HEK293 (cell line): ENCODE data around the gene SPEG.
A peak's percentile ranks its signal among the peaks of the same experiment; 100 is the strongest.

Source experiments
- CTCF ChIA-PET: fragments of 350-600 bp; formaldehyde crosslinking; extraction: SDS; loops from one replicate; lab custom pipeline; 2021; ENCODE audit warnings: antibody characterized with exemption; lab: Yijun Ruan, JAX
- POLR2A ChIA-PET: fragments of 300-600 bp; formaldehyde crosslinking; extraction: SDS; loops from one replicate; lab custom pipeline; 2020; ENCODE audit warnings: antibody characterized with exemption, inconsistent platforms; lab: Yijun Ruan, JAX
- H3K27ac ChIP-seq: fragments of 200-500 bp; sonication (Bioruptor generic); 2 replicates; pipeline ENCODE4 v1.5.1; 2014; ENCODE audit warnings: low read depth, low read length, control low read depth, inconsistent platforms; ENCODE audit errors: extremely low read depth
- H3K36me3 ChIP-seq, 2 experiments: fragments of 200-500 bp in 1 of 2; sonication (Bioruptor generic) in 1 of 2; 1 replicate in 1 of 2; 2 replicates in 1 of 2; pipeline ENCODE4 v1.5.1; 2014 to 2017; ENCODE audit warnings: inconsistent platforms in 2 of 2, low read length in 2 of 2; ENCODE audit not compliant: control insufficient read depth in 2 of 2, insufficient read depth in 1 of 2
- H3K4me1 ChIP-seq: fragments of 200-500 bp; sonication (Bioruptor generic); 2 replicates; pipeline ENCODE4 v1.5.1; 2014; ENCODE audit warnings: mild to moderate bottlenecking, low read length, inconsistent platforms; ENCODE audit not compliant: control insufficient read depth, insufficient read depth
- H3K4me3 ChIP-seq: 2 replicates; pipeline ENCODE4 v1.5.1; 2011; ENCODE audit warnings: low read depth, mild to moderate bottlenecking, control low read depth, low read length, moderate library complexity
- H3K9me3 ChIP-seq: fragments of 200-500 bp; sonication (Bioruptor generic); 2 replicates; pipeline ENCODE4 v1.5.1; 2014; ENCODE audit warnings: low read depth, low read length, inconsistent platforms; ENCODE audit not compliant: control insufficient read depth, insufficient read depth
- HOXA7 ChIP-seq: sonication (generic); formaldehyde crosslinking; IDR thresholded peaks from 2 replicates; pipeline ENCODE4 v1.8.1; 2022; ENCODE audit warnings: missing genetic modification reagents, borderline replicate concordance
- IKZF3 ChIP-seq: fragments of 450-650 bp; IDR thresholded peaks from 2 replicates; pipeline ENCODE4 v1.5.0; 2018; ENCODE audit warnings: missing biosample characterization, mild to moderate bottlenecking, missing genetic modification characterization, moderate library complexity
- SP7 ChIP-seq: fragments of 450-650 bp; formaldehyde crosslinking; IDR thresholded peaks from 2 replicates; pipeline ENCODE4 v1.5.1; 2016; ENCODE audit warnings: missing biosample characterization, missing genetic modification characterization
- ZFHX2 ChIP-seq: fragments of 450-650 bp; formaldehyde crosslinking; conservative IDR thresholded peaks from 2 replicates; pipeline ENCODE4 v1.5.1; 2016; ENCODE audit warnings: missing biosample characterization, missing genetic modification characterization
- ZFP69B ChIP-seq: fragments of 450-650 bp; formaldehyde crosslinking; IDR thresholded peaks from 2 replicates; pipeline ENCODE4 v1.5.1; 2016; ENCODE audit warnings: missing biosample characterization, missing genetic modification characterization
- ZNF114 ChIP-seq: fragments of 450-650 bp; formaldehyde crosslinking; IDR thresholded peaks from 2 replicates; pipeline ENCODE4 v1.5.0; 2017; ENCODE audit warnings: missing biosample characterization, missing genetic modification characterization
- ZNF132 ChIP-seq: fragments of 450-650 bp; formaldehyde crosslinking; IDR thresholded peaks from 2 replicates; pipeline ENCODE4 v1.5.1; 2017; ENCODE audit warnings: missing biosample characterization, missing genetic modification characterization, borderline replicate concordance
- ZNF155 ChIP-seq: fragments of 450-650 bp; formaldehyde crosslinking; IDR thresholded peaks from 2 replicates; pipeline ENCODE4 v1.5.1; 2016; ENCODE audit warnings: missing biosample characterization, missing genetic modification characterization
- ZNF214 ChIP-seq: fragments of 450-650 bp; formaldehyde crosslinking; IDR thresholded peaks from 2 replicates; pipeline ENCODE4 v1.5.1; 2017; ENCODE audit warnings: missing biosample characterization, mild to moderate bottlenecking, missing genetic modification characterization, borderline replicate concordance
- ZNF23 ChIP-seq: fragments of 450-650 bp; formaldehyde crosslinking; IDR thresholded peaks from 2 replicates; pipeline ENCODE4 v1.5.1; 2016; ENCODE audit warnings: missing biosample characterization, missing genetic modification characterization, borderline replicate concordance
- ZNF335 ChIP-seq: fragments of 450-650 bp; formaldehyde crosslinking; conservative IDR thresholded peaks from 2 replicates; pipeline ENCODE4 v1.5.1; 2016; ENCODE audit warnings: missing biosample characterization, missing genetic modification characterization
- ZNF341 ChIP-seq: fragments of 450-650 bp; formaldehyde crosslinking; IDR thresholded peaks from 2 replicates; pipeline ENCODE4; 2016; ENCODE audit warnings: low read depth, missing biosample characterization, missing genetic modification characterization
- ZNF473 ChIP-seq: fragments of 450-650 bp; formaldehyde crosslinking; IDR thresholded peaks from 2 replicates; pipeline ENCODE4 v1.5.1; 2017; ENCODE audit warnings: missing biosample characterization, missing genetic modification characterization
- ZNF792 ChIP-seq: fragments of 450-650 bp; formaldehyde crosslinking; IDR thresholded peaks from 2 replicates; pipeline ENCODE4 v1.5.1; 2016; ENCODE audit warnings: missing biosample characterization, missing genetic modification characterization
- ZNF837 ChIP-seq: fragments of 450-650 bp; formaldehyde crosslinking; IDR thresholded peaks from 2 replicates; pipeline ENCODE4 v1.5.1; 2016; ENCODE audit warnings: missing biosample characterization, missing genetic modification characterization
- ZSCAN30 ChIP-seq: fragments of 450-650 bp; IDR thresholded peaks from 2 replicates; pipeline ENCODE4 v1.5.1; 2018; ENCODE audit warnings: missing biosample characterization, mild to moderate bottlenecking, missing genetic modification characterization, moderate library complexity
- TF ChIP-seq, protein P1 (sequence below): fragments of 450-650 bp; formaldehyde crosslinking; IDR thresholded peaks from 2 replicates; pipeline ENCODE4 v1.5.1; 2016; ENCODE audit warnings: missing biosample characterization, missing genetic modification characterization
- TF ChIP-seq, protein P2 (sequence below): fragments of 450-650 bp; IDR thresholded peaks from 2 replicates; pipeline ENCODE4 v1.5.1; 2018; ENCODE audit warnings: missing biosample characterization, missing genetic modification characterization
- TF ChIP-seq, protein P3 (sequence below): fragments of 450-650 bp; formaldehyde crosslinking; IDR thresholded peaks from 2 replicates; pipeline ENCODE4 v1.5.1; 2017; ENCODE audit warnings: missing biosample characterization, missing genetic modification characterization
- TF ChIP-seq, protein P4 (sequence below): fragments of 450-650 bp; formaldehyde crosslinking; IDR thresholded peaks from 2 replicates; pipeline ENCODE4 v1.5.1; 2016; ENCODE audit warnings: missing biosample characterization, missing genetic modification characterization
- TF ChIP-seq, protein P5 (sequence below): fragments of 450-650 bp; formaldehyde crosslinking; IDR thresholded peaks from 2 replicates; pipeline ENCODE4 v1.5.1; 2017; ENCODE audit warnings: missing biosample characterization, missing genetic modification characterization
- TF ChIP-seq, protein P6 (sequence below): fragments of 450-650 bp; formaldehyde crosslinking; IDR thresholded peaks from 2 replicates; pipeline ENCODE4 v1.5.1; 2016; ENCODE audit warnings: missing biosample characterization, missing genetic modification characterization

SPEG gene

DNA sequence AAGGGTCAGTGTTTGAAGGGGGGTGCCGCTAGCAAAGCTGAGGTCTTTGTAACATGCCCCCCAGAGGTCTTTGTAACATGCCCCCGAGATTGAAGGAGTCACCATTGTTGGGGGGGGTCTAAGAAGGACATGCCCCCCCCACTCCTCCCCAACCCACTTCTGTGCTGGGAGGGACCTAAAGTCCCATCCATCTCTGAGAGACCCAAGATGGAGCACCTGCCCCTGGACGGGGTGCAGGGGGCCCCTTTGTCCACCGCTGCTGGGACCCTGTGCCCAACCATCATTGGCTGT is 73.7 kb downstream of the SPEG start (continued):
- TF ChIP-seq, protein P1, sequence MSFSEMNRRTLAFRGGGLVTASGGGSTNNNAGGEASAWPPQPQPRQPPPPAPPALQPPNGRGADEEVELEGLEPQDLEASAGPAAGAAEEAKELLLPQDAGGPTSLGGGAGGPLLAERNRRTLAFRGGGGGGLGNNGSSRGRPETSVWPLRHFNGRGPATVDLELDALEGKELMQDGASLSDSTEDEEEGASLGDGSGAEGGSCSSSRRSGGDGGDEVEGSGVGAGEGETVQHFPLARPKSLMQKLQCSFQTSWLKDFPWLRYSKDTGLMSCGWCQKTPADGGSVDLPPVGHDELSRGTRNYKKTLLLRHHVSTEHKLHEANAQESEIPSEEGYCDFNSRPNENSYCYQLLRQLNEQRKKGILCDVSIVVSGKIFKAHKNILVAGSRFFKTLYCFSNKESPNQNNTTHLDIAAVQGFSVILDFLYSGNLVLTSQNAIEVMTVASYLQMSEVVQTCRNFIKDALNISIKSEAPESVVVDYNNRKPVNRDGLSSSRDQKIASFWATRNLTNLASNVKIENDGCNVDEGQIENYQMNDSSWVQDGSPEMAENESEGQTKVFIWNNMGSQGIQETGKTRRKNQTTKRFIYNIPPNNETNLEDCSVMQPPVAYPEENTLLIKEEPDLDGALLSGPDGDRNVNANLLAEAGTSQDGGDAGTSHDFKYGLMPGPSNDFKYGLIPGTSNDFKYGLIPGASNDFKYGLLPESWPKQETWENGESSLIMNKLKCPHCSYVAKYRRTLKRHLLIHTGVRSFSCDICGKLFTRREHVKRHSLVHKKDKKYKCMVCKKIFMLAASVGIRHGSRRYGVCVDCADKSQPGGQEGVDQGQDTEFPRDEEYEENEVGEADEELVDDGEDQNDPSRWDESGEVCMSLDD (tag by site-specific recombination), result 0 out of 2 replicates have a peak, but pooled peaks have one; percentile 17
- no peak for TF ChIP-seq SP7
- TF ChIP-seq ZNF214 (tag by site-specific recombination), result no peak
- no peak for TF ChIP-seq ZNF341
- TF ChIP-seq, protein P2, sequence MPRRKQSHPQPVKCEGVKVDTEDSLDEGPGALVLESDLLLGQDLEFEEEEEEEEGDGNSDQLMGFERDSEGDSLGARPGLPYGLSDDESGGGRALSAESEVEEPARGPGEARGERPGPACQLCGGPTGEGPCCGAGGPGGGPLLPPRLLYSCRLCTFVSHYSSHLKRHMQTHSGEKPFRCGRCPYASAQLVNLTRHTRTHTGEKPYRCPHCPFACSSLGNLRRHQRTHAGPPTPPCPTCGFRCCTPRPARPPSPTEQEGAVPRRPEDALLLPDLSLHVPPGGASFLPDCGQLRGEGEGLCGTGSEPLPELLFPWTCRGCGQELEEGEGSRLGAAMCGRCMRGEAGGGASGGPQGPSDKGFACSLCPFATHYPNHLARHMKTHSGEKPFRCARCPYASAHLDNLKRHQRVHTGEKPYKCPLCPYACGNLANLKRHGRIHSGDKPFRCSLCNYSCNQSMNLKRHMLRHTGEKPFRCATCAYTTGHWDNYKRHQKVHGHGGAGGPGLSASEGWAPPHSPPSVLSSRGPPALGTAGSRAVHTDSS (tag by site-specific recombination), result no peak

DNA sequence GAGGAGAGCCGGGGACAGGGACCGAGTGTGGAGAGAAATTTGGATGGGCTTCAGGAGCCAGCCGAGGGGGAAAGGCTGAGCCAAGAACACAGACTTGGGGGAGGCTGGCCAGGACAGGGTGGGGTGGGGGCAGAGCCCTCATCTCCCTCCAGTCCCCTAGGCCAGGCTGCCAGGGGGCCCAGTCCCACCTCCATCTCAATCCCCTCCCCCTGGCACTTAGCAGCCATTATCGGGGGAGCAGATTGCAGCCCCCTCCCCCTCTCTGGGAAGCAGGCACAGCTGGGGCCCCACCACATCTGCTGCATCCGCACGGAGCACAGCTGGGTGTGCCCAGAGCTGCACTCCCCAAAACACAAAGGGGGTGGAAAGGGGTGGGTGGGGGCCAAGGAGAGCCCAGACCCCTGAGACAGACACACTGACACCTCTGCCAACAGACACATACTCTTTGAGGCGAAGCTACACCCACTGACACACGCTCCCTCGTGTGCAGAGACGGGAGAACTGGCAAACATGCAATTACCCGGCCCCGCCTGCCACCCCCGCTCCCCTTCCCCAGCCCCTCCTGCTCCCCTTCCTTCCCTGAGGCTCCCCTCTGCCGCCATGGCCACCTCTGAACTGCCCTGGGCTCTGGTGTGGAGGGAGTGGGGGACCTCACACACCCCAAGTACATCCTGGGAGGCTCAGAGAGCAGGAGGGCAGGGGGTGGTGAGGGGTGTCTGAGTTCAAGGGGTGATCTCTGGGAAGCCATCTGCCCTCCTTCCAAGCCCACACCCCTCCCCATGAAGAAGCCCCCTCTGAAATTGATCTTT is 74.5 kb downstream of the SPEG start:
- Histone ChIP-seq H3K4me3 (no peak overlapping the region), H3K27ac (no peak overlapping the region), H3K9me3 (no peaks in the 10 kb centered on the region), H3K4me1 (peaks cover 2% of the 10 kb centered on the region), H3K36me3 (peaks cover 0 to 34% of the 10 kb centered on the region in 2 experiments; a peak in 2 of 3 replicates)
- CTCF ChIA-PET, result interaction anchor here (0.6 to 9.5 kb wide), 22 partner anchors 9 to 881 kb away, joined by 3 to 150 read pairs (median 4); partner anchors contain the start of gene GMPPA
- POLR2A ChIA-PET, result interaction anchor here (0.6 to 2.0 kb wide), 5 partner anchors 9 to 14 kb away, joined by 3 to 21 read pairs (median 8); partner anchors contain the start of gene GMPPA
- TF ChIP-seq ZNF155 (tag by site-specific recombination), result no peak
- TF ChIP-seq ZNF23 (tag by site-specific recombination), result no peak
- TF ChIP-seq, protein P3, sequence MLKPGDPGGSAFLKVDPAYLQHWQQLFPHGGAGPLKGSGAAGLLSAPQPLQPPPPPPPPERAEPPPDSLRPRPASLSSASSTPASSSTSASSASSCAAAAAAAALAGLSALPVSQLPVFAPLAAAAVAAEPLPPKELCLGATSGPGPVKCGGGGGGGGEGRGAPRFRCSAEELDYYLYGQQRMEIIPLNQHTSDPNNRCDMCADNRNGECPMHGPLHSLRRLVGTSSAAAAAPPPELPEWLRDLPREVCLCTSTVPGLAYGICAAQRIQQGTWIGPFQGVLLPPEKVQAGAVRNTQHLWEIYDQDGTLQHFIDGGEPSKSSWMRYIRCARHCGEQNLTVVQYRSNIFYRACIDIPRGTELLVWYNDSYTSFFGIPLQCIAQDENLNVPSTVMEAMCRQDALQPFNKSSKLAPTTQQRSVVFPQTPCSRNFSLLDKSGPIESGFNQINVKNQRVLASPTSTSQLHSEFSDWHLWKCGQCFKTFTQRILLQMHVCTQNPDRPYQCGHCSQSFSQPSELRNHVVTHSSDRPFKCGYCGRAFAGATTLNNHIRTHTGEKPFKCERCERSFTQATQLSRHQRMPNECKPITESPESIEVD (tag by site-specific recombination), result no peak
- TF ChIP-seq ZNF132, result no peak
- no peak for TF ChIP-seq ZNF837 (tag by site-specific recombination)
- no peak for TF ChIP-seq HOXA7 (CRISPR knock-in tag)
- TF ChIP-seq, protein P4, sequence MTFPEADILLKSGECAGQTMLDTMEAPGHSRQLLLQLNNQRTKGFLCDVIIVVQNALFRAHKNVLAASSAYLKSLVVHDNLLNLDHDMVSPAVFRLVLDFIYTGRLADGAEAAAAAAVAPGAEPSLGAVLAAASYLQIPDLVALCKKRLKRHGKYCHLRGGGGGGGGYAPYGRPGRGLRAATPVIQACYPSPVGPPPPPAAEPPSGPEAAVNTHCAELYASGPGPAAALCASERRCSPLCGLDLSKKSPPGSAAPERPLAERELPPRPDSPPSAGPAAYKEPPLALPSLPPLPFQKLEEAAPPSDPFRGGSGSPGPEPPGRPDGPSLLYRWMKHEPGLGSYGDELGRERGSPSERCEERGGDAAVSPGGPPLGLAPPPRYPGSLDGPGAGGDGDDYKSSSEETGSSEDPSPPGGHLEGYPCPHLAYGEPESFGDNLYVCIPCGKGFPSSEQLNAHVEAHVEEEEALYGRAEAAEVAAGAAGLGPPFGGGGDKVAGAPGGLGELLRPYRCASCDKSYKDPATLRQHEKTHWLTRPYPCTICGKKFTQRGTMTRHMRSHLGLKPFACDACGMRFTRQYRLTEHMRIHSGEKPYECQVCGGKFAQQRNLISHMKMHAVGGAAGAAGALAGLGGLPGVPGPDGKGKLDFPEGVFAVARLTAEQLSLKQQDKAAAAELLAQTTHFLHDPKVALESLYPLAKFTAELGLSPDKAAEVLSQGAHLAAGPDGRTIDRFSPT (tag by site-specific recombination), result no peak
- TF ChIP-seq ZFP69B (tag by site-specific recombination), result no peak
- TF ChIP-seq ZNF335 (tag by site-specific recombination), result 0 out of 2 replicates have a peak, but pooled peaks have one; percentile 18
- no peak for TF ChIP-seq ZNF114 (tag by site-specific recombination)
- TF ChIP-seq ZNF473 (tag by site-specific recombination), result no peak
- TF ChIP-seq ZFHX2 (tag by site-specific recombination), result peak; percentile 63; the same call in 1 of the 2 replicates
- TF ChIP-seq, protein P5, sequence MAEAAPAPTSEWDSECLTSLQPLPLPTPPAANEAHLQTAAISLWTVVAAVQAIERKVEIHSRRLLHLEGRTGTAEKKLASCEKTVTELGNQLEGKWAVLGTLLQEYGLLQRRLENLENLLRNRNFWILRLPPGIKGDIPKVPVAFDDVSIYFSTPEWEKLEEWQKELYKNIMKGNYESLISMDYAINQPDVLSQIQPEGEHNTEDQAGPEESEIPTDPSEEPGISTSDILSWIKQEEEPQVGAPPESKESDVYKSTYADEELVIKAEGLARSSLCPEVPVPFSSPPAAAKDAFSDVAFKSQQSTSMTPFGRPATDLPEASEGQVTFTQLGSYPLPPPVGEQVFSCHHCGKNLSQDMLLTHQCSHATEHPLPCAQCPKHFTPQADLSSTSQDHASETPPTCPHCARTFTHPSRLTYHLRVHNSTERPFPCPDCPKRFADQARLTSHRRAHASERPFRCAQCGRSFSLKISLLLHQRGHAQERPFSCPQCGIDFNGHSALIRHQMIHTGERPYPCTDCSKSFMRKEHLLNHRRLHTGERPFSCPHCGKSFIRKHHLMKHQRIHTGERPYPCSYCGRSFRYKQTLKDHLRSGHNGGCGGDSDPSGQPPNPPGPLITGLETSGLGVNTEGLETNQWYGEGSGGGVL (tag by site-specific recombination), result peak; percentile 58
- TF ChIP-seq, protein P6, sequence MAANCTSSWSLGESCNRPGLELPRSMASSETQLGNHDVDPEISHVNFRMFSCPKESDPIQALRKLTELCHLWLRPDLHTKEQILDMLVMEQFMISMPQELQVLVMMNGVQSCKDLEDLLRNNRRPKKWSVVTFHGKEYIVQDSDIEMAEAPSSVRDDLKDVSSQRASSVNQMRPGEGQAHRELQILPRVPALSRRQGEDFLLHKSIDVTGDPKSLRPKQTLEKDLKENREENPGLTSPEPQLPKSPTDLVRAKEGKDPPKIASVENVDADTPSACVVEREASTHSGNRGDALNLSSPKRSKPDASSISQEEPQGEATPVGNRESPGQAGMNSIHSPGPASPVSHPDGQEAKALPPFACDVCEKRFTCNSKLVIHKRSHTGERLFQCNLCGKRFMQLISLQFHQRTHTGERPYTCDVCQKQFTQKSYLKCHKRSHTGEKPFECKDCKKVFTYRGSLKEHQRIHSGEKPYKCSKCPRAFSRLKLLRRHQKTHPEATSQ (tag by site-specific recombination), result no peak
- TF ChIP-seq ZSCAN30, result no peak
- no peak for TF ChIP-seq ZNF792 (tag by site-specific recombination)
- TF ChIP-seq IKZF3 (tag by site-specific recombination), result no peak
